ENCODE results near the gene SFN.
"Not testable (repeated sequence)": the region's sequence is repeated elsewhere in the genome, so short reads cannot be mapped to it uniquely, and the experiment has no call there.

SFN gene

DNA sequence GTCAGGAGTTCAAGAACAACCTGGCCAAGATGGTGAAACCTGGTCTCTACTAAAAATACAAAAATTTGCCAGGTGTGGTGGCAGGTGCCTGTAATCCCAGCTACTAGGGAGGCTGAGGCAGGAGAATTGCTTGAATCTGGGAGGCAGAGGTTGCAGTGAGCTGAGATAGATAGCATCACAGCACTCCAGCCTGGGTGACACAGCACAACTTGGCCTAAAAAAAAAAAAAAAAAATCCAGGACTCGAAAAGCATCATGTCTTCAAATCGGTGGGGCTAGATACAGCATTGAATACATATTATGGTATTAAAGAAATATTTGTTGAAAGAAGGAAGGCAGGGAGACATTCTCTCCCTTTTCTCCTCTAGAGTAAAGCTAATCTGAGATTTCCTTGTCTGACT is 10.1 kb downstream of the SFN start:
- not testable (repeated sequence) for DNase-seq

GRCh38 chr1:26874896-26875295 is 11.9 kb downstream of the SFN start:
- no peak for DNase-seq

- DNase-seq = no peak
Observed at GRCh38 chr1:26877326-26877725, 14.4 kb downstream of the SFN start.

GRCh38 chr1:26879793-26880192 is 16.8 kb downstream of the SFN start:
- DNase-seq = no peak

DNA sequence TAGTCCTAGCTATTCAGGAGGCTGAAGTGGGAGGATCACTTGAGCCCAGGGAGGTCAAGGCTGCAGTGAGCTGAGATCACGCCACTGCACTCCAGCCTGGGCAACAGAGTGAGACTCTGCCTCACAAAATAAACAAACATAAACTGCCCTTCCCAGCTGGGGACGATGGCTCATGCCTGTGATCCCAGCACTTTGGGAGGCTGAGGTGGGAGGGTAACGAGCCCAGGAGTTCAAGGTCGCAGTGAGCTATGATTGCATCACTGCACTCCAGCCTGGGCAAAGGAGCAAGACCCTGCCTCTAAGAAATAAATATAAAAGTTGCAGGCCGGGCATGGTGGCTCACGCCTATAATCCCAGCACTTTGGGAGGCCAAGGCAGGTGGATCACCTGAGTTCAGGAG is 18.7 kb downstream of the SFN start:
- not testable (repeated sequence) for DNase-seq

DNA sequence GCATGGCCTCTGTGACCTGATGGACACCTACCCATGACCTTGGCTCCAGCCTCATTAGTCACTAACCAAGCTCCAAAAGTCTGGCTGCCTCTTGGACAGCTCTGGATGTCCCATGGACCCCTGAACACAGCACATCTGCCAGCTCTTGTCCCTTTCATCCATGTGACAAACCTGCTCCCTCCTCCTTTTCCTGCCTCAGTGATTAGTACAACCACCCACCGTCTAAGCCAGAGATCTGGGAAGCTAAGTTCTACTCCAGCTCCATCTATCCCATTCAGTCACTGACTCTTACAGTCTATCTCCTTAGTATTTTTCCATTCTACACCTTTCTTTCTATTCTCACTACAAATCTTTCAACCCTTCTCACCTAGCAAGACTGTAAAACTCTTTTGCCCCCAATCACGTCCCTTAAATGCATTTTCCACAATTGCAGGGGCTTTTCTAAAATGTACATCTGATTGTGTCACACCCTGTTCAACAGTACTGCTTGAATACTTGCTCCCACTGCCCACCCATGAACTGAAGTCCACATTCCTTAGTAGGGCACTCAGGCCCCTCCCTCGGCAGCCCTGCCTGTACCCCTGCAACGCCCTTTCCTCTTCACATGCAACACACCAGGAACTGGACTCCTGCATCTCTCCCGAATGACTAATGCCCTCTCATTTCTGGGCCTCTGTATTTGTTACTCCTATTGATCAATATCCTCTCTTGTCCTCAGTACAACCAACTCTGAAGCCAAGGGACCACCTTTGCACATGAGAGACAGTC is 19.9 kb downstream of the SFN start:
- no peak for DNase-seq

DNA sequence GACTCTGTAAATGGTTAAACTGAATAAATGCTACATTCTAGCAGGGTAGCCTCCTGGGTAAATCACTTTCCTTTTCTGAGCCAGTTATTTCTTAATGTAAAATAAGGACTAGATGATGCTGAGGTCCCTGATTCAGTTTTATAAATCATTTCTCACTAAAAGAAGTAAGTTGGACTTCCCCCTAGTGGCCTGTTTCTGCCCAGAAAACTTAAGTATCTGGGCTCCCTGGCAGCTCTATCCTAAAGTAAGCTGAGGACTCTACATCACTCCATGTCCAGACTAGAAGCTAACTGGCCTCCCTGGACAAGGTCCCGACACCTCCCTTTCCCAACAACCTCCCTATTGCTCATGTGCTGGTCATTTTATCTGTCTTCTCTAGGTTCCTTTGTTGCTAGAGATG is 24.2 kb downstream of the SFN start:
- DNase-seq = no peak

DNA sequence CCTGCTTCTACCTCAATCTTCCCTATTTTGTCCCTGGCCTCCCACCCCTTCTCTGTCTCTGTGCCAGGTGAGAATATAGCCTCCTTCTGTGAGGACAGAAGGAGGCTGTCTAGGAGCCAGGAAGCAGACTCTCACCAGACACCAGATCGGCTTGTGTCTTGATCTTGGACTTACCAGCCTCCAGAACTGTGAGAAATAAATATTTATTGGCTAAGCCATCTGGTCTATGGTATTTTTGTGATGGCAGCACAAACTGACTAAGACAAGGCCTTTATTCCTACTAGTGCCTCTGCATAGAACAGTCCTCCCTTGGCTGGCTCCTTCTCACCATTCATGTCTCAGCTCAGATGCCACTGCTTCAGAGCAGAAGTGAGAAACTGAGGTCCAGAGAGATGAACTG is 25.3 kb downstream of the SFN start:
- DNase-seq = no peak

- DNase-seq = peak; percentile 89
Observed at GRCh38 chr1:26889551-26890466, 26.9 kb downstream of the SFN start, which contains the start of gene GPN2. Gene GPN2 (minus strand): TSS chr1:26890283. CDS start chr1:26890096, 187 bp downstream.

DNA sequence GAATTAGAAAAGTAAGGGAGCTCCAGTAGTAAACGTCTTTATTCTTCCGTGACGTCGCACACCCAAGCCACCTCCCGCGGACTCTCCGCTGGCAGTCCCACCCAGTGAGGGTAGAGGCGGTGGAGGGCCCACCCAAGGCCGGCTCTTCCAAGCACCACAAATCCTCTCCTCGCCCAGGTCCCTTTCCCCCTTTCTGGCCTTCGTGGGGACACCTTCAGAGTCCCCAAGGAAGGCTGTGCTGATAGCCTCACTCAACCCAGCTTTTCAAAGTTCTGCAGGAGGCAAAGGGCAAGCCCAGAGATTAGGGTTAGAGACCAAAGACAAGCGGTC is 27.5 kb downstream of the SFN start:
- no peak for DNase-seq

DNA sequence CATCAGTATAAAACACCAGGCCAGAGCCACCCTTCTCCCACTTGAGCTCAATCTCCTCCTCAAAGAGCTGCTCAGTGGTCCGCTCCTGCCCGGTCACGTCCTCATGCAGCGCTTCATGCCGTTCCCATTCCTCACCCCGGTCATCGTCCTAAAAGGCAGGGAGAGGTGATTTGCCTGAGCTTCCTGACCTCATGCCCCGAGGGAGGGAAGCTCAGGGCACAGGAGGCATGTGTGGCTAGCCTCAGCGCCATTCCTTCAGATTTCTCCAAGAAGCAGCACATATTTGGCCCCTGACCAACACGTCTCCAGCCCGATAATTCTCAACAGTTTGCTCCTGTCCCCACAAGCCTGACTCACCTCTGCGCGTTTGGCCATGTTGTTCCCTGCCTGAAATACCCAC is 31.3 kb downstream of the SFN start:
- DNase-seq = no peak

- DNase-seq = no peak
Observed at GRCh38 chr1:26897351-26897750, 34.4 kb downstream of the SFN start.

DNA sequence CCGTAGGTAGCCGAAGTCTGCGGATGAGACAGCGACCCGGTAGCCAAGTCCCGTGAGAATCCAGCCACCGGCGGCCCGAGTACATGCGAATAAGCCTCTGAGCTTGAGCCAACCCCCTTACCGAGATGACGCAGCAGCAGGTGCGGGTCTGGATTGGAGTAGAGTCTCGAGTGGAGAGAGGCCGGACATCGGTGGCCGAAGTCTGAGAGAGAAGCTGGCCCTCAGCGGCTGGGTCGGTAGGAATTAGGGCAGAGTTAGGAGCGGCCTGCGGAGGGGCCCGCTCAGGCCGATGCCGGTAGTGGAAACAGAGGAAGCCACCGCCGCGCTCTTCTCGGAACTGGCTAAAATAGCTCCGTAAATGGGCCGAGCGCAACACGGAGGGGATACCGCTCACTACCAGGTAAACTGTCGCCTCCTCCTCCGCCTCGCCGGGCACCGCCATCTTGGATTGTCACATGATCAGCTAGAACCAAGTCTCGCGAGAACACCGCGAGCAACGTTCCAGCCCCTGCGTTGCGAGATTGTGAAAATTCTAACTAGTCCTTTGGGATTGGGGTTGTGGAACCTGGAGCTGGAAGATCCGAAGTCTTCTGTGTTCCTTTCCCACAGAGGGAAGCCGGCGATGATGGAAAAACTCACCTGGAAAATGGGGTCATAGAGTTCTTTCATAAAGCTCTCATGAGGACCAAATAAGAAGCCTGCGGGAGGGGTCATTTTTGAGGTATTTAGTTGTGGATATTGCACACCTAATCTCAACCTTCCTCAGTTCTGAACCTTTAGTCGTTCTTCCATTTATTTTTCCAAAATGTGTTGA is 37.3 kb downstream of the SFN start, which contains the start of gene GPATCH3:
GPATCH3 (minus strand) TSS at position 467 of the 814 bp plus-strand sequence; CDS start at position 442, 25 bp downstream.
- DNase-seq = peak; percentile 92

GRCh38 chr1:26900815-26901511 is 38.0 kb downstream of the SFN start:
- no peak for DNase-seq

DNA sequence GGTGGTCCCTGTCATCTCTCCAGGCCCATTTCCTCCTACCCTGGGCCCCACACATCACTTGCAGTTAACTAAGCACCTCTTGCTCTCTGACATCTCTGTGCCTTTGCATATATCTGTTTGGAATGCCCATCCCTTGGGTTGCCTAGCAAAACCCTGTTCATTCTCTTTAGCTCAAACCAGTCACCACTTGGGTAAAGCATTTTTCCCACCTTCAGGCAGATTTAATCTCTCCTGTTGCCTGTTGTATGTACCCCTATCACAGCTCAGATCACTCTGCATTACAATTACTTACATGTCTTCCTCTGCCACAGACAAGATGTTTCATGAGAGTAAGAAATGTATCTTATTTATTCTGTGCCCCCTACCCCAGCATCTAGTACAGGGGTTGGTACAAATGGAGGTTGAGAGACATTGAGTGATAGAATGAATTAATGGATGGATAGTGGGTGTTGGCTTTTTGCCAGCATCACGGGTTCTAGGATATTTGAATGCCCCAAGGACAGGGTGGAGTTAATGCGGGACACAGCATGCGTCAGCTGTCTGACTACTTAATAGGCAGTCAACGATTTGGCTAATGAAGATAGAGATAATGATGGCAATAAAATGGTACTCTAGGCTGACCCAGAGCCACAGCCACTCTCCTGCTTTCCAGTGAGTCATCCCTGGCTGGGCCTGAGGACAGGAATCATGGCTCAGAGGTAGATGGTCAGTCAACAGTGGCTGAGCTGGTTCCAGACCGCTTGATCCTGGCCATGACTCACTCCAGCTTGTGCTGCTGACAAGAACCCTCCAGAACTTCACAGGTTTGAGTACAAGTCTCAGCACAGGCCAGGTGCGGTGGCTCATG is 44.3 kb downstream of the SFN start:
- no peak for DNase-seq

GRCh38 chr1:26909951-26910342 is 47.0 kb downstream of the SFN start:
- no peak for DNase-seq

GRCh38 chr1:26910343-26911160 is 47.6 kb downstream of the SFN start:
- no peak for DNase-seq

GRCh38 chr1:26911399-26912146 is 48.6 kb downstream of the SFN start:
- DNase-seq = no peak

- DNase-seq = no peak
Observed at GRCh38 chr1:26912147-26912490, 49.2 kb downstream of the SFN start.

- DNase-seq = no peak
Observed at GRCh38 chr1:26913389-26913753, 50.4 kb downstream of the SFN start.
